Astrocyte (in vitro differentiated cells and primary cell): ENCODE data around the gene TSPAN17. TPM values are rescaled to one million over a fixed set of nuclear protein-coding genes. Genes with fewer than 3 reads are reported as not detected.

Source experiments
- DNase-seq: peaks from one replicate; pipeline ENCODE4 v3.0.0-alpha.2; 2010; ENCODE audit warnings: low read depth
- FAIRE-seq: peaks from 2 replicates; lab custom pipeline; 2011; peaks lifted over from hg19 to GRCh38; lab: Jason Lieb, UNC
- H2AFZ ChIP-seq: 2 replicates; pipeline ENCODE4 v1.6.0; 2012; ENCODE audit warnings: low read depth, low read length, inconsistent platforms
- H3K27ac ChIP-seq: 2 replicates; pipeline ENCODE4 v1.5.1; 2011; ENCODE audit warnings: low read depth, low read length, inconsistent platforms
- H3K27me3 ChIP-seq: 2 replicates; pipeline ENCODE4 v1.6.0; 2011; ENCODE audit warnings: low read length, inconsistent platforms; ENCODE audit not compliant: insufficient read depth
- H3K36me3 ChIP-seq: 2 replicates; pipeline ENCODE4 v1.5.1; 2011; ENCODE audit warnings: low read length, inconsistent platforms; ENCODE audit not compliant: insufficient read depth
- H3K4me1 ChIP-seq: 2 replicates; pipeline ENCODE4 v1.5.1; 2011; ENCODE audit warnings: low read length, inconsistent platforms; ENCODE audit not compliant: insufficient read depth
- H3K4me2 ChIP-seq: 2 replicates; pipeline ENCODE4 v1.6.0; 2012; ENCODE audit warnings: low read length, inconsistent platforms
- H3K4me3 ChIP-seq: 2 replicates; pipeline ENCODE4 v1.5.1; 2011; ENCODE audit warnings: low read depth, mild to moderate bottlenecking, low read length, inconsistent platforms; ENCODE audit not compliant: insufficient read depth
- H3K79me2 ChIP-seq: 2 replicates; pipeline ENCODE4 v1.6.0; 2012; ENCODE audit warnings: mild to moderate bottlenecking, low read length, inconsistent platforms; ENCODE audit not compliant: insufficient read depth
- H3K9ac ChIP-seq: 2 replicates; pipeline ENCODE4 v1.6.0; 2012; ENCODE audit warnings: mild to moderate bottlenecking, low read length, inconsistent platforms
- H3K9me3 ChIP-seq: 2 replicates; pipeline ENCODE4 v1.5.1; 2012; ENCODE audit warnings: low read depth, mild to moderate bottlenecking, low read length, inconsistent platforms; ENCODE audit not compliant: insufficient read depth
- H4K20me1 ChIP-seq: 2 replicates; pipeline ENCODE4 v1.6.0; 2012; ENCODE audit warnings: low read length, inconsistent platforms; ENCODE audit not compliant: insufficient read depth
- H3K27ac Mint-ChIP-seq: one replicate; pipeline ENCODE4 v1.8.0; 2021; ENCODE audit warnings: mild to moderate bottlenecking, mixed read lengths; ENCODE audit not compliant: unreplicated experiment
- H3K27me3 Mint-ChIP-seq: one replicate; pipeline ENCODE4 v1.8.0; 2021; ENCODE audit warnings: low read depth, mixed read lengths; ENCODE audit not compliant: unreplicated experiment
- H3K36me3 Mint-ChIP-seq: one replicate; pipeline ENCODE4 v1.8.0; 2021; ENCODE audit warnings: low read depth, mixed read lengths; ENCODE audit not compliant: unreplicated experiment
- H3K4me1 Mint-ChIP-seq: one replicate; pipeline ENCODE4 v1.8.0; 2021; ENCODE audit warnings: low read depth, mixed read lengths; ENCODE audit not compliant: unreplicated experiment
- H3K4me3 Mint-ChIP-seq: one replicate; pipeline ENCODE4 v1.8.0; 2021; ENCODE audit warnings: mild to moderate bottlenecking, moderate library complexity, mixed read lengths; ENCODE audit not compliant: unreplicated experiment
- H3K9me3 Mint-ChIP-seq: one replicate; pipeline ENCODE4 v1.8.0; 2021; ENCODE audit warnings: mild to moderate bottlenecking, mixed read lengths; ENCODE audit not compliant: unreplicated experiment
- CTCF ChIP-seq: IDR thresholded peaks from 2 replicates; pipeline ENCODE4 v1.5.1; 2011; ENCODE audit warnings: low read depth, mild to moderate bottlenecking, inconsistent platforms, low read length, moderate library complexity; ENCODE audit not compliant: insufficient read depth
- EZH2 ChIP-seq: IDR thresholded peaks from 2 replicates; pipeline ENCODE4 v1.6.1; 2012; ENCODE audit warnings: mild to moderate bottlenecking, low read length, inconsistent platforms; ENCODE audit not compliant: insufficient read depth
- total RNA-seq: library from RNA; stranded (reverse); gene quantifications from 2 replicates; pipeline ENCODE4 v1.2.1, GENCODE V29; 2021

Gene TSPAN17
- total RNA-seq, 1 donor from 2014 or later = 56.5 TPM

GRCh38 chr5:176680226-176680563 lies 32.9 kb downstream of the TSPAN17 start:
- DNase-seq (no peak), FAIRE-seq (no peak)
- H3K79me2 ChIP-seq = no peaks in the 10 kb centered on the region
- H2AFZ ChIP-seq = peak overlapping the region; percentile 10
- H3K9me3 Mint-ChIP-seq = peaks cover 8% of the 10 kb centered on the region
- H3K4me3 ChIP-seq = no peak overlapping the region
- H3K9ac ChIP-seq = no peak overlapping the region
- TF ChIP-seq EZH2 = no peak
- no peak for TF ChIP-seq CTCF
- peaks cover 1% of the 10 kb centered on the region for H3K36me3 Mint-ChIP-seq
- H4K20me1 ChIP-seq = no peaks in the 10 kb centered on the region
- H3K36me3 ChIP-seq = no peaks in the 10 kb centered on the region
- H3K27me3 Mint-ChIP-seq = peaks cover 45% of the 10 kb centered on the region
- no peaks in the 10 kb centered on the region for H3K4me1 Mint-ChIP-seq
- H3K9me3 ChIP-seq = no peaks in the 10 kb centered on the region
- H3K4me1 ChIP-seq = peaks cover 2% of the 10 kb centered on the region
- no peak overlapping the region for H3K4me3 Mint-ChIP-seq
- no peak overlapping the region for H3K27ac ChIP-seq
- H3K4me2 ChIP-seq = peak overlapping the region; percentile 54
- no peak overlapping the region for H3K27ac Mint-ChIP-seq
- peaks cover 53% of the 10 kb centered on the region for H3K27me3 ChIP-seq

DNA sequence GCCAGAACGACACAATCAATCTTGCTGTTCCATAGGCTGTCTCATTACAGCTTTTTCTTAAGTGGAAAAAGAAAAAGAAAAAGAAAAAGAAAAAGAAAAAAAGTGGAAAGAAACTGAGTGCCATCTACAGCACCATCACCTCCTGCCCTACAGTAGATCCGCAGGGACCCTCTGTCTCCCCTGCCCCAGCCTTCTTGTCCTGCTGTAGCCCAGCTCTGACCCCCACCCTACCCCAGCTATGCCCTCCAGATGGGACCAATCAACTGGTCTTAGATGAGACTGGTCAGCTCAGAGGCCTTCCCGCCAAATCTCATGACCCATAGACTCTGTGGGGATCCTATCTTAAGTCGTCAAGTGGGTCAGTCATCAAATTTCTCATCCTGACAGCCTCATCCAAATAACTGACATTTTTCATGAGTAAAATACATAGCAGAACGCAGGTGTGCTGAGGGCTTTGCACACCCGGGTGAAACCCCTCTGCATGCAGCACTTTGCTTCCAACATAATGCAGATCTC lies 34.8 kb downstream of the TSPAN17 start:
- Histone ChIP-seq H3K9me3 (no peaks in the 10 kb centered on the region), H3K27me3 (peaks cover 53% of the 10 kb centered on the region), H3K27ac (no peak overlapping the region), H4K20me1 (no peaks in the 10 kb centered on the region), H3K4me1 (no peaks in the 10 kb centered on the region), H2AFZ (no peak overlapping the region), H3K79me2 (no peaks in the 10 kb centered on the region), H3K9ac (no peak overlapping the region), H3K4me2 (no peak overlapping the region), H3K36me3 (no peaks in the 10 kb centered on the region), H3K4me3 (no peak overlapping the region)
- H3K36me3 Mint-ChIP-seq = peaks cover 1% of the 10 kb centered on the region
- peaks cover 45% of the 10 kb centered on the region for H3K27me3 Mint-ChIP-seq
- TF ChIP-seq CTCF (no peak), EZH2 (no peak)
- H3K4me1 Mint-ChIP-seq = no peaks in the 10 kb centered on the region
- no peak for DNase-seq
- no peak overlapping the region for H3K27ac Mint-ChIP-seq
- H3K4me3 Mint-ChIP-seq = no peak overlapping the region
- no peak for FAIRE-seq
- H3K9me3 Mint-ChIP-seq = peaks cover 6% of the 10 kb centered on the region

DNA sequence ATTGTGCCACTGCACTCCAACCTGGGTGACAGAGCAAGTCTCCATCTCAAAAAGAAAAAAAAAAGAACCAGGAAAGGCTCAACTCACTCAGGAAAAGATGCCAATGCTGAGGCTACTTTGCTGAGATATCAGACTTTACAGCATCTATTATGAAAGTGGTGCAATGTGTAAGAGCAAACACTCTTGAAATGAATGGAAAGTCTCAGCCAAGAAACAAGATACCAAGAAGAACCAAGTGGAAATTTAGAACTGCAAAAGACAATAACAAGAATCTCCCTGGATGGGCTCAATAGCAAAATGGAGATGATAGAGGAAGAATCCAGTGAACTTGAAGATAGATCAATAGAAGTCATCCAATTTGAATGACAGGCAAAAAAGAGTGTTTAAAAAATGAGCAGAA lies 37.7 kb downstream of the TSPAN17 start:
- H3K9me3 Mint-ChIP-seq = peaks cover 4% of the 10 kb centered on the region
- no peaks in the 10 kb centered on the region for H4K20me1 ChIP-seq
- no peaks in the 10 kb centered on the region for H3K79me2 ChIP-seq
- H3K4me1 ChIP-seq = no peaks in the 10 kb centered on the region
- H3K4me3 Mint-ChIP-seq = no peak overlapping the region
- H3K27me3 Mint-ChIP-seq = peaks cover 38% of the 10 kb centered on the region
- no peaks in the 10 kb centered on the region for H3K36me3 Mint-ChIP-seq
- no peak overlapping the region for H2AFZ ChIP-seq
- H3K27ac ChIP-seq = no peak overlapping the region
- no peaks in the 10 kb centered on the region for H3K9me3 ChIP-seq
- peaks cover 38% of the 10 kb centered on the region for H3K27me3 ChIP-seq
- H3K4me3 ChIP-seq = no peak overlapping the region
- H3K4me1 Mint-ChIP-seq = no peaks in the 10 kb centered on the region
- H3K27ac Mint-ChIP-seq = no peak overlapping the region
- H3K36me3 ChIP-seq = no peaks in the 10 kb centered on the region
- TF ChIP-seq CTCF = no peak
- TF ChIP-seq EZH2 = no peak
- FAIRE-seq (no peak), DNase-seq (no peak)
- H3K4me2 ChIP-seq = no peak overlapping the region
- H3K9ac ChIP-seq = no peak overlapping the region
